Measurements from ENCODE around the gene ZNF814.
A peak's percentile ranks its signal among the peaks of the same experiment; 100 is the strongest.
"Not testable (repeated sequence)": the region's sequence is repeated elsewhere in the genome, so short reads cannot be mapped to it uniquely, and the experiment has no call there.

ZNF814 gene

DNA sequence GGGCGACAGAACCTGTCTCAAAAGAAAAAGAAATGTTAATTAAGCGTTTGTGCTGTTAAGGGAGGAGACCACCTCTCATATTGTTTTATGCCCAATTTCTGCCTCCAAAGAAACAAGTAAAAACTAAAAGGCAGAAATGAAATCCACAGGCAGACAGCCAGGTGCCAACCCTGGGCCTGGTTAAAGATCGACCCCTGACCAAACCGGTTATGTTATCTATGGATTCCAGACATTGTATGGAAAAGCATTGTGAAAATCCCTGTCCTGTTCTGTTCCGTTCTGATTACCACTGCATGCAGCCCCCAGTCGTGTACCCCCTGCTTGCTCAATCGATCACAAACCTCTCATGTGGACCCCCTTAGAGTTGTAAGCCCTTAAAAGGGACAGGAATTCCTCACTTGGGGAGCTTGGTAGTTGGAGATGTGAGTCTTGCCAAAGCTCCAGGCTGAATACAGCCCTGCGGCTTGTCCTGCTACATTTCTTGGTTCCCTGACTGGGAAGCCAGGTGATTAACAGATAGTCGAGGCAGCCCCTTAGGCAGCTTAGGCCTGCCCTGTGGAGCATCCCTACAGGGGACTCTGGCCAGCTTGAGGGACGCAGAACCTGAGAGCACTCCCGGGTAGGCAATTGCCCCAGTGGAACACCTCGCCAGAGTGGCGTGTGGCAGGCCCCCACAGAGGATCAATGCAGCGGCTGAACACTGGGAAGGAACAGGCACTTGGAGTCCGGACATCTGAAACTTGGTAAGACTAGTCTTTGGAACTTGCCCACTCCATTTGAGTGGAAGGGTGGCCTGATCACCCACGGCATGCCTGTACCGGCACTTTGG, 73.4 kb downstream of the ZNF814 start:
- no peak for FAIRE-seq

DNA sequence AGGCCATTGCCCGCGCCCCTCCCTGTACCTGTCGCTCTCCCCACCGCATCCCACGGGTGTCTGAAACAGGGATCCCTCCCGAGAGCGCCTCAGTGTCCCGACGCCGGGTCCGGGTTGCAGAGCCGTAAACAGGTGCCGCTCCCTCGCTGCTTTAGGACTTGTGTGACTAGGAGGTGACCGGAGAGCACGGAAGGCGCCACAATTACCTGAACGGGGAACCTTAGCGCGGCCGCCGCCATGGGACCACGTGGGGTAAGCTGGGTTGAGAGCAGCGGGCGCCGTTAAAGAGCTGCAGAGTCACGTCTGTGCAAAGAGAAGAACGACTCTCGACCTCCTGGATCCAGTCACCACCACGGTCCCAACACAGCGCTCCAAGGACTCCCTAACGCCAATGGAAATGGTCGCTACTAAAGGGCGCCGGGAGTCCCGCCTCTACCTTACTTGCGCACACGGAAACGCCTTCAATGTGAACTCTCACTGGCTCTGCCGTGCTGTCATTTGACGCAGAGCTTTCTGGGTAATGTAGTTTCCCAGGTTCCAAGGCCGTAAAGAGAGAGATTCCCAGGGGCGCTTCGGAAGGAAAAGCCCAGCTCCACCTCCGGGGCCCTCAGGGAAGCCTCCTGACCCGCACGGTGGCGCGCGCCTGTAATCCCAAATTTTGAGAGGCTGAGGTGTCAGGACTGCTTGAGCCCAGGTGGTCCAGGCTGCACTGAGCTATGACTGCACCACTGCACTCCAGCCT, 74.2 kb downstream of the ZNF814 start, which contains the start of gene ZNF552:
Gene ZNF552, minus strand, starts transcription at position 409 of the 742 bp plus-strand sequence. Its CDS starts 170 bp downstream, at position 239.
- FAIRE-seq: no peak

GRCh38 chr19:57813919-57814504, 74.8 kb downstream of the ZNF814 start:
- FAIRE-seq: no peak

- not testable (repeated sequence) for FAIRE-seq
Measured at GRCh38 chr19:57812975-57813820, 75.6 kb downstream of the ZNF814 start.

DNA sequence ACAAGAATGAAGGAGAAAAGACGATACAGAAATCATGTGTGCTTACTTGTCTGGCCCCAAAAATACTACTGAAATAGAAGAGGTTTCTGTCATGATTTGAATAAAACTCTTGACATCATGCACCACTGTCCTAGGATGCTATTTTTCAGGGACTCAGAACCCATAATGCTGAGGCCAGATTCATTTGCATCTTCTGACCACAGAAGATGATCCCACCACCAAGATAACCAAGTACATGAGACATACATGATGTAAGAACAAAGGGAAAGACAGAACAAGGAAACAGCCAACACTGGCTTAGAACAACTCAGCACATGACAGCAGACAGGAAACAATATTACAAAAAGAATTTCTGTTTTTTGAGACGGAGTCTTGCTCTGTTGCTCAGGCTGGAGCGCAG, 76.6 kb downstream of the ZNF814 start:
- FAIRE-seq: no peak

DNA sequence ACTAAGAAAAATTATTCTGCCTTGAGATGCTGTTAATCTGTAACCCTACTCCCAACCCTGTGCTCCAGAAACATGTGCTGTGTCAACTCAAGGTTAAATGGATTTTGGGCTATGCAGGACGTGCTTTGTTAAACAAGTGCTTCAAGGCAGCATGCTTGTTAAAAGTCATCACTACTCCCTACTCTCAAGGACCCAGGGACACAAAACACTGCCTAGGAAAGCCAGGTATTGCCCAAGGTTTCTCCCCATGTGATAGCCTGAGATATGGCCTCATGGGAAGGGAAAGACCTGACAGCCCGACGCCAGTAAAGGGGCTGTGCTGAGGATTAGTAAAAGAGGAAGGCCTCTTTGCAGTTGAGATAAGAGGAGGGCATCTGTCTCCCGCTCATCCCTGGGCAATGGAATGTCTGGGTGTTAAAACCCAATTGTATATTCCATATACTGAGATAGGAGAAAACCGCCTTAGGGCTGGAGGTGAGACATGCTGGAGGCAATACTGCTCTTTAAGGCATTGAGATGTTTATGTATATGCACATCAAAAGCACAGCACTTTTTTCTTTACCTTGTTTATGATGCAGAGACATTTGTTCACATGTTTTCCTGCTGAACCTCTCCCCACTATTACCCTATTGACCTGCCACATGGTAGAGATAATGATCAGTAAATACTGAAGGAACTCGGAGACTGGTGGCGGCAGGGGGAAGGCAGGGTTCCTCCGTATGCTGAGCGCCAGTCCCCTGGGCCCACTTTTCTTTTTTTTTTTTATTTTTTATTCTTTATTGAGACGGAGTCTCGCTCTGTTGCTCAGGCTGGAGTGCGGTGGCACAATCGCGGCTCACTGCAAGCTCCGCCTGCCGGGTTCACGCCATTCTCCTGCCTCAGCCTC, 78.2 kb downstream of the ZNF814 start:
- not testable (repeated sequence) for FAIRE-seq

- FAIRE-seq: no peak
Measured at GRCh38 chr19:57807541-57807940, 81.3 kb downstream of the ZNF814 start.

- no peak for FAIRE-seq
Measured at GRCh38 chr19:57803594-57804325, 85.1 kb downstream of the ZNF814 start.

DNA sequence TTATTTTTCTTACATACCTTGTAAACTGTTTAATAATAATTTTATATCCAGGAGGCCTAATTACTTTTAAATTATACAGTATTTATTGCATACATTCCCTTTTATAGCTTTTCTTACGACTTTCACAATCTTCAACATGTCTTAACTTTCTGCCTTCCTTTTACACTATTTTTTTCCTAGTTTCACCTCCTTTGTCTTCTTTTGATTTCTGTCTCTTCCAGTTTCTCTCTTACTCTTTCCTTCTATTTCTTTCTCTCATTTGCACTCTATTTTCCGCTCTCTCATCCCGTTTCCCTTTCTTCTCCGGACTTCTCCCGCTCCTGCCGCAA, 85.6 kb downstream of the ZNF814 start:
- FAIRE-seq: peak; percentile 28

DNA sequence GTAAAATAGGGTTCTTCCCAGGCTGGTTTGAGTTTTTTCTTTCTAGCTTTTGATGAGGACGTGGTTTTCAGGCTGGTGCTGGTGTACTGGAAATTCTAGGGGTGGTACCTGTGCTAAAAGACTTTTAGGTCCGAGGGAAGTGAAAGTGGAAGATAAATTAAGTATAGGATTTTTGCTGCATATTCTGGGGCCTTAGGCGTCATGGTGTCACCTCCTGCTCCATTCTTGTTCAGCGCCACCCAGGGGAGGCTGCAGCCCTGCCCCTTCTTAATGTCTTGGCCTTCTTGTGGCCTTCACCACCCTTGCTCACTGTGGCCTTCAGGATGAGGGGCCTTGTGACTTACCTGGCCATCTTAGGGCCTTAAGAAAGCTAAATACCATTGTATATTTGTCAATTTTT, 86.6 kb downstream of the ZNF814 start:
- no peak for FAIRE-seq

DNA sequence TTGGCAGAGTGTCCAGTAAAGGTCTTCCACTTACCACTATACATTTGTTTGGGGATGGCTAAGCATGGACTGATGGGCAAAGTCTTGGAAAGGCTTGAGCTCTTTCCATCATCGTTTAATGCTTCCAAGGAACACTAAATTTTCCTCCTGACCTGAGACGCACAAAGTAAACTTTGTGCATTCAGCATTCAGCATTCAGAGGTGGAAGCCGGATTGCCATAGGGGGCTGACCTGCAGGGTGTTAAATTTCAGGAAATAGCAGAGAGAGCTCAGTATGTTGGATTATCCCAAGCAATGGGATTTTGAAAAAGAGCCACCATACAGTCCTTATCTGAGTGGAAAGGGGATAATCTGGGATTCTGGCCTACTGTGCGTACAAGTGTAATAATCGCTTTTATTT, 88.1 kb downstream of the ZNF814 start:
- FAIRE-seq: no peak

All from colon (tissue), 2 donors.